ENCODE measurements around the gene ATXN2.
A peak's percentile ranks its signal among the peaks of the same experiment; 100 is the strongest.

ATXN2 gene

DNA sequence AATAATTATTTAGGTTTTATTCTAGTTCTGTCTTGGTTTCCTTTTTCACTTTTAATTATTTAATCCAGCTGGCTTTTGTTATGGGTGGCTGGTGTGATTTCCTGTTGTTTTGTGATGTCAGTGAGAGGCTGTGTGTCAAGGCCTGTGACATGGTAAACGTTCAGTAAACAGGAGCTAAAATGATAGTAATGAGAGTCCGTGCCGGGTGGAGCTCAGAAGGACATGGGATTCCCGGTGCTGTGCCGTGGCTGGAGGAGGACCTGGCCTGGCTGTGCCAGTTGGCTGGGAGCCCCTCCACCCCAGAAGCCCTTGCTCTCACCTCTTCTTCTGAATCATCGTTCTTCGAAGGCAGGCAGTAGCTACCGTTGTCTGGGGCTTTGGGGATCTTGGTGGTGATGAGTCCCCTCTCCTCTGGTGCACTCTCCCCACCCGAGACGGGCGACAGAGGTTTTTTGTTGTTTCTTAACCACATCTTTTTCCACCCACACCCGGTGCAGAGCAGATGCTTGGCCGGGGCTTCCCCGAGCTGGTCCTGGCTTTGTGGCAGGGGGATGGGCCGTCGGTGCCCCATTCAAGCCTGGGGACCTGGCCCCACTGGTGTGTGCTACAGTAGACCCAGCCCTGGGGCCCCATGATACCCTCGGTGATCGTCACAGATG lies 164.3 kb downstream of the ATXN2 start:
- DNase-seq: peak; percentile 79 to 85

DNA sequence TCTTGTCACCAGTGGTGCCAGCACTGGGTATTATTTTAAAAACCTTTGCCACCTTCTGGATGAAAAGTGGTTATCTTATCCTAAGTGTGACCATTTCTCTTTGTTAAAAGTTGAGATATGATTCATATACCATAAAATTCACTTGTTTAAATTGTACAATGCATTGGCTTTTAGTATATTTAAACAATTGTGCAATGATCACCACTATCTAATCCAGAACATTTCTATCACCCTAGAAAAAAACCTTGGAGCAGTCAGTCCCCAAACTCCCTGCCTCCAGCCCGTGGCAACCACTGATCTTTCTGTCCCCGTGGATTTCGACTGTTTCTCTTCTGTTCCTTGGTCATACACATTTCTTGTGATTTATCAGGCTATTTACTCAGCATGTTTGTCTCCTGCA lies 165.1 kb downstream of the ATXN2 start:
- no peak for DNase-seq

GRCh38 chr12:111431772-111432171 lies 167.3 kb downstream of the ATXN2 start:
- no peak for DNase-seq

- DNase-seq: peak; percentile 63 to 74
These were observed 168.4 kb downstream of the ATXN2 start for GRCh38 chr12:111430433-111431353.

GRCh38 chr12:111429828-111430432 lies 169.2 kb downstream of the ATXN2 start:
- DNase-seq: peak; percentile 52 to 70

GRCh38 chr12:111428728-111429175 lies 170.4 kb downstream of the ATXN2 start:
- no peak for DNase-seq

DNA sequence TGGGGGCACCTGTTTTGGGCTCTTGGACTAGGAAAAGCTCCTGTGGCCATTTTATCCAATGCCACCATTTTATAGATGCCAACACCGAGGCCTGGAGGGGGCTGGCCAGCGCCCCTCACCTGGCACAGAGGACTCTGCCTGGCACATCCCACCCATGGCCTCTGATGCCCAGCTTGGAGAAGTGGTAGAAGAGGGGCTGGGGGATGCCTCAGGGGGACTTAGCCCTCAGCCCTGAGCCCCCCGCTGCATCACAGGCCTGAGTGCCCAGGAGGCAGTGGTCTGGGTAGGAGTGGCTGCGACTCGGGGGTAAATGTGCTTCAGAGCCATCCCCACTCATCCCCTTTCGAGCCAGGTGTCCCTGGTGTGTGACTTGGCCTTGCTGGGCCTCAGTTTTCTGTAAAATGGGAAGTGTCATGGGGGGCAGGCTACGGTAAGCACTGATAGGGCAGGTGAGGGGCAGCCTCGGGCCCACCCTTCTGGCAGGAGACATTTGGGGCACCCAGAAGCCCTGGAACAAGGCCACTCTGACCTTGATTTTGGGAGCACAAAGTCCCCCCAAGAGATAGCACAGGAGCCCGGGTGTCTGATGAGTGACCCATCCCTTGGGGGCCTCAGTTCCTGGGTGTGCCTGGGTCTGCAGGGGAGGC lies 170.9 kb downstream of the ATXN2 start:
- DNase-seq: no peak

- no peak for DNase-seq
These were observed 171.6 kb downstream of the ATXN2 start for GRCh38 chr12:111427417-111428074.

- no peak for DNase-seq
These were observed 172.6 kb downstream of the ATXN2 start for GRCh38 chr12:111426344-111427185.

DNA sequence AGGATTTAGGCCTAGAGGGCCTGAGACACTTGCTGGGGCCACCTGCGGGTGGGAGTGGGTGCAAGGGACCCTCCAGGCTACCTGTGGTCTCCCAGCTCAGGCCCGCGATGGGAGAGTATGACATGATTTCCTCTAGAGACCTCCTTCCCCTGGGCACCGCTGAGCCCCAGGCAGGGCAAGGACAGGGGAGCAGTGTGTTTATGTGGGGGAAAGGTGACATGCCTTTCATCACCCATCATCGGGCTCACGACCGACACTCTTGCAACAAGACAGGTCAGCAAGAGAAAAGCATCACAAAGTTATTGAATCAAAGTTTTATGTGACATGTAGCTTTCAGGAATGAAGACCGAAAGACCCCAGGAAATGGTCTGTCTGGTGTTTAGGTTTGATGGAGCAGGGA lies 173.5 kb downstream of the ATXN2 start:
- no peak for DNase-seq

DNA sequence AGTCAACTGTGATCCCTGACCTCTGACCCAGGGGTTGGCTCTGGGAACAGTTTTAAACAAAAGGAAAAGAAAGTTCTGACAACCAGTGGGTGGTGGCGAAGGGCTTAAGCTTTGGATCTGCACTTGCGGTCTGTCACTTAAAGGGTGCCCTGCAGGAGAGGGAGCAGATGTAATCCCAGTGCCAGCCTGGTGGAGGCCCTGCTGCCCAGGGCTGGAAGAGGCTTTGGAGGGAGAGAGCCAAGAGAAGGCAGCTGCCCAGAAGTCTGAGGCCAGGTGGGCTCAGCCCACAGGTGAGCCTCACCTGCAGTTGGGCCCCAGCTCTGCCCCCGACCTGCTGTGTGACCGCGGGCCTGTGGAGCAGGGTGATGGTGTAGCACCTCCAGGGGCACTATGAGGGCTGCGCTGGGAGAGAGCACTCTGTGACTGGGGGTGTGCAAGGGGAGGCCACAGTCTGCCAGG lies 174.3 kb downstream of the ATXN2 start:
- DNase-seq: no peak

- DNase-seq: no peak
These were observed 174.8 kb downstream of the ATXN2 start for GRCh38 chr12:111424189-111424792.

DNA sequence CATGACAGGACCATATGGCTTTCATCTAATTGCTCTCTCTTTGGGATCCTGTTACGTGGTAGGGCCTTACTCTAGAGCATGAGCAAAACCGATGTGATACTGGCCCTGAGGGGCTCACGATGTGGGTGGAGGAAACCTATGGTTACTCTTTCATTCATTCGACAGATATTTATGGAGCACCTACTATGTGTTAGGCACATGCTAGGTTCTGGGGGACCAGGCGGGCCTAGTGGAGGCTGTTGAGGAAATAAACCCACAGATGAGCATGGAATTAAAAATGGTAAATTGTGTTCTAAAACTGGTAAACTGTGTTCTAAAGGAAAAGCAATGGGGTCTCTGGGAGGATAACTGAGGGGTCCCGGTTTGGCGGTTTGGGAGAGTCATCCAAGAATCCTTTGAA lies 178.6 kb downstream of the ATXN2 start:
- DNase-seq: no peak

DNA sequence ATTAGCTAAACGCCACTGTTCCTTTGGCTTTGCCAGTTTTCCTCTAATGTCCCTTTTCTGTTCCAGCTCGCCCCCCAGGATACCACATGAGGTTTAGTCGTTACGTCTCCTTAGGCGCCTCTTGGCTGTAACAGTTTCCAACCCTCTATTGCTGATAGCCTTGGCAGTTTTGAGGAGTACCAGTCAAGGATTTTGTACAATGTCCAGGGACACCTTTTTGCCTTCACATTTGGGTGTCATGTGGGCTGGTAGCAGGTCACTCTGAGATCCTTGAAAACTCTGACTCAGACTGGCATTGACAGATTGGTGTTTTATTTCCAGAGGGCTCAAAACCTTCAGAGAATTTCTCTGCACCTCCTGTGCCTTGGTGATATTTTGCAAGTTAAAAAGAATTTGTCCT lies 179.3 kb downstream of the ATXN2 start:
- DNase-seq: no peak

- DNase-seq: no peak
These were observed 180.6 kb downstream of the ATXN2 start for GRCh38 chr12:111418594-111418880.

DNA sequence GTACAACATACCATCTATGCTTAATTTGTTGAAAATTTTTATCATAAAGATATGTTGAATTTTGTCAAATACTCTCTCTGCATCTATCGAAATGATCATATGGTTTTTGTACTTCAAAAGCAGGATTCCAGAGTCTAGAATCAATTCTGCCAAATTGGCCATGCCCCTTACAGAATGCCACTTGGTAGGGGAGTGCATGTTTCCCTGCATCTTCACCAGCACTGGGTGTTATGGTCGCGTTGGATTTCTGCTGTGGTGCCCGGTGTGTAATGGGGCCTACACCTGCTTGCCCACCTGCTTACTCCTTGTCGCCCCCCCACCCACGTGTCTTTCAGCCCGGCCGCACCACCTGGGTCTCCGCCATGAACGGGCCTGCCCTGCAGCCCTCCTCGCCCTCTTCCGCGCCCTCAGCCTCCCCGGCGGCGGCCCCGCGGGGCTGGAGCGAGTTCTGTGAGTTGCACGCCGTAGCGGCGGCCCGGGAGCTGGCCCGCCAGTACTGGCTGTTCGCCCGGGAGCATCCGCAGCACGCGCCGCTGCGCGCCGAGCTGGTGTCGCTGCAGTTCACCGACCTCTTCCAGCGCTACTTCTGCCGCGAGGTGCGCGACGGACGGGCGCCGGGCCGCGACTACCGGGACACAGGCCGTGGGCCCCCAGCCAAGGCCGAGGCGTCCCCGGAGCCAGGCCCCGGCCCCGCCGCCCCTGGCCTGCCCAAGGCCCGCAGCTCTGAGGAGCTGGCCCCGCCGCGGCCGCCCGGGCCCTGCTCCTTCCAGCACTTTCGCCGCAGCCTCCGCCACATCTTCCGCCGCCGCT lies 181.1 kb downstream of the ATXN2 start:
- DNase-seq: no peak

DNA sequence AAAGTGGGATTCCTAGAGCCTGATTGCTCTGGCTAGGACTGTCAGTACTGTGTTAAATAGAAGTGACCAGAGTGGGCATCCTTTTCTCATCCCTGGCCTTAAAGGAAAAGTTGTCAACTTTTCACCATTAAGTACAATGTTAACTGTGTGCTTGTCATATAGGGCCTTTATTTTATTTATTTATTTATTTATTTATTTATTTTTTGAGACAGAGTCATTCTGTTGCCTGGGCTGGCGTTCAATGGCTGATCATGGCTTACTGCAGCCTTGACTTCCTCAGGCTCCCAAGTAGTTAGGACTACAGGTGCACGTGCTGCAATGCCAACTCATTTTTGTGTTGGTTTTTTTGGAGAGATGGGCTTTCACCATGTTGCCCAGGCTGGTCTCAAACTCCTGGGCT lies 181.8 kb downstream of the ATXN2 start:
- no peak for DNase-seq

DNA sequence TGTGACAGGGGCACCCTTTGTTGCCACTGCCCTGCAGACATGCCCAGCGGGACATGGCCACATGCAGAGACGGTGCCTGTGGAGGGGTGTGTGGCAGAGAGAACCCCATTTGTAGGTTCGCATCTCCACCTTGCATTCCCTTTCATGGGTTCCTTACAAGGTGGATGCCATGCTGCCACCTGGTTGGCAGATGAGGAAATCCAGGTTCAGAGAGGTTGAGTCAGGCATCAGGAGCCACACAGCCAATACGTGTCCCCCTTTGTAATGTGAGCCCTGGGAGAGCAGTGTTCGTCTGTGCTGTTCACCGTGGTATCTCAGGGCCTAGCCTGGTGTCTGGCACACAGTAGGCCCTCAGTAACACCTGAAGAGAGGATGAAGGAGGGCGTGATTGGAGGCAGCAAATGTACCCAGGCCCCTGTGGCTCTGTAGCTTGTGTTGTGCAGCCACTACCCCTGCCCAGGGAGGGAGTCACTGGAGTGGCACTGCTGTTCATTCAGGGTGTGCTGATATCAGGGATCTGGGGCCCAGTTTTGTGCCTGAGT lies 184.3 kb downstream of the ATXN2 start:
- no peak for DNase-seq

GRCh38 chr12:111413442-111414086 lies 185.6 kb downstream of the ATXN2 start:
- DNase-seq: no peak
